NOMO-1 treated with DMSO at 0.1 percent for 48 hours (cell line): ENCODE results near the gene FBF1.
"Not testable (repeated sequence)": the region's sequence is repeated elsewhere in the genome, so short reads cannot be mapped to it uniquely, and the experiment has no call there.

ENCODE experiments used
- DNase-seq: peaks from one replicate; lab custom pipeline; 2025; ENCODE audit not compliant: unreplicated experiment; lab: John Stamatoyannopoulos, UW

Gene FBF1

GRCh38 chr17:75876938-75877751, 63.7 kb downstream of the FBF1 start:
- DNase-seq: no peak

DNA sequence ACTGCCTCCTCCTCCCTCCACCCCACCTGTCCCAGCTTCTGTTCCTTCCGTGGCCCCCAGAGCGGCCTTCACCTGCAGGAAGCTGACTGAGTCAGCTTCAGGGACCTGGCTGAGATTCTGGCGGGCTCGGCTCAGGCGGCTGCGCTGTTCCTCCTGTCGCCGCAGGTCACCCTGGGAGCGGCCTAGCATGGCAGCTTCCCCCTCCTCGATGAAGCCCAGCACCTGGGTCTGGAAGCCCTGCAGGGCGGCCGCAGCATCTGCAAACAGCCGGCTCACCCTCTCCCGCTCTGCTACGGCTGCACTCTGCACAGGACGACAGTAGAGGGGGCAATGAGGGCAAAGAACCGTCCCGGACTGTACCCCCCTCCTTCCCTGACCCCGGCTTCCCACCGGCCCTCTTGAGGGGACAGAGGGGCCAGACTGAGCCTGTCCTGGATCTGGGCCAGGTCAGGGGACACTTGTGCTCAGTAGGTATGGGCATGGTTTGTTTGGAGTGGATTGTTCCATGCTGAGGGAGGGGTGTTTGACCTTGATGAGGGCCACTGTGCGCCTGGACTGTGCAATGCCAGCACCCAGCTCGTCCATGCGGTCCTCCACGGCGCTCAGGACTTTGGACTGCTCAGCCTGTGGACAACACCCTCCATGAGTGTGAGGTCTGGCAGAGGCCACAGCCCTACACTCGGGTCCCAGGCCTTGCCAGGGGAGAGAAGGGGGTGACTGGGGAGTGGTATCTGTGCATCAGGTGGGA, 64.5 kb downstream of the FBF1 start:
- DNase-seq: no peak

DNA sequence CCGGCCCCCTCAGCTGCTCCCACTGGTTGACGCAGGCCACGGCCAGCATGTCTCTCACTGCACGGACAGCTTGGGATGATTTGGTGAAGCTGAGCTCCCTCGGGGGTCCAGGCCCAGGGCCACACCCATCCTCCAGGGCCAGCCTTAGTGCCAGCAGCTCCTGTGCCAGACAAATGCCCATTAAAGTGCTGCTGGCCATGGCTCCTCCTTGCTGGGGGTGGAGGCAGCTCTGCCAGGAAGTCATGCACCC, 65.0 kb downstream of the FBF1 start:
- no peak for DNase-seq

- DNase-seq: no peak
Observed at GRCh38 chr17:75875182-75875939, 65.5 kb downstream of the FBF1 start.

GRCh38 chr17:75874323-75875181, 66.3 kb downstream of the FBF1 start:
- no peak for DNase-seq

- no peak for DNase-seq
Observed at GRCh38 chr17:75873587-75874322, 67.1 kb downstream of the FBF1 start.

- DNase-seq: no peak
Observed at GRCh38 chr17:75872434-75873351, 68.1 kb downstream of the FBF1 start.

GRCh38 chr17:75870228-75870627, 70.6 kb downstream of the FBF1 start:
- DNase-seq: not testable (repeated sequence)

DNA sequence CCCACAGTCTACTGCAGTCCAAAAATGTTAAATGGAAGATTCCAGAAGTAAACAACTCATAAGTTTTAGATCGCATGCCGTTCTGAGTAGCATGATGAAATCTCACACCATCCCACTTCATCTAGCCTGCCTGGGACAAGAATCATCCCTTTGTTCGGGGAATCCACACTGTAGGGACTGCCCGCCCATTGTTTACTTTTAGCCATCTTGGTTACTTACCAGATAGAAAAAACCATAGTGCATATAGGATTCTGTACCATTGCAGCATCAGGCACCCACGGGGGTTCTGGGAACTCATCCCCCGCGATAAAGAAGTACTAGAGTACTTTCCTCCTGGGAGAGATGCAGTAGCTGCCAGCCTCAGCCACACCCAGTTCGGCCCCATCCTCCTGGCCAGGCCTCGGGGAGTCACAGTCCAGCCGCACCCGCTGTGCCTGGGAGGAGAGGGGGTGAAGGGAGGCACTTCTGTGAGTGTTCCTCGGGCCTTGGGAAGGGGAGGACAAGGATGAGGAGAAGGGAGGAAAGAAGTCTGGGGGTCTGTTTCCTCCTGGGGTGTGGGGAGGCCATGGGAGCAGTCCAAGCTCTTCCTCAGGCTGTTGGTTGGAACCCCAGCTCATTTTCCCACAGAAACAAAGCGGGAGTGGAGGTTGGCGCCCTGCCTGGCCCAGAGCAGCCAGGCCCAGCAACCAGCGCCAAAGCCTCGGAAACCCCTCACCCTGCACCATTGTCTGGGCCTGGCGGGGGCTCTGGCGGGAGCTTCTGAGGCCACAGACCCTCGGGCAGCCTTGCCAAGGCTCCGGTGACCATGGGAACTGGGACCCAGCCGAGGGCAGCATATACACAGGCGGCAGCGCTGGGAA, 71.3 kb downstream of the FBF1 start:
- no peak for DNase-seq

GRCh38 chr17:75868730-75869281, 72.0 kb downstream of the FBF1 start:
- not testable (repeated sequence) for DNase-seq

DNA sequence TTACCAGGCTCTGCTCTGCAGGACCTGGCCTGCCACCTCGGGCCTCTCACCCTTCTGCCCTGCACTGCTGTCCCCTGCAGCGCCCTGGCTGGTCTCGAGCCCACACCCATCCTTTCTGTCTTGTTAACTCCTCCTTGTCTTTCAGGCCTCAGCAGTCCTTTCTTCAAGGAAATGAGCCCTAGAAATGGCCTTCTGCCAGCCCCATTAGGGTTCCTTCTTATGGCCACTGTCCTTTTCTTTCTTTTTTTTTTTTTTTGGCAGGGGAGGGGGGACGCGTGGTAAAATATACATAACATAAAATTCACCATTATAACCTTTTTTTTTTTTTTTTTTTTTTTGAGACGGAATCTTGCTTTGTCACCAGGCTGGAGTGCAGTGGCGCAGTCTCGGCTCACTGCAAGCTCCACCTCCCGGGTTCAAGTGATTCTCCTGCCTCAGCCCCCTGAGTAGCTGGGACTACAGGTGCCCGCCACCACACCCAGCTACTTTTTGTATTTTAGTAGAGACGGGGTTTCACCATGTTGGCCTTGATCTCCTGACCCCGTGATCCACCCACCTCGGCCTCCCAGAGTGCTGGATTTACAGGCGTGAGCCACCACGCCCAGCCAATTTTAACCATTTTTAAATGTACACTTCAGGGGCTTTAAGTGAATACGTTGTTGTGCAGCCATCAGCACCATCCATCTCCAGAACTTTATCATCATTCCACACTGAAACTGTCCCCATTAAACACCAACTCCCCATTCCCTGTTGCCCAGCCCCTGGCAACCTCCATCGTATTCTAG, 75.2 kb downstream of the FBF1 start:
- DNase-seq: not testable (repeated sequence)

DNA sequence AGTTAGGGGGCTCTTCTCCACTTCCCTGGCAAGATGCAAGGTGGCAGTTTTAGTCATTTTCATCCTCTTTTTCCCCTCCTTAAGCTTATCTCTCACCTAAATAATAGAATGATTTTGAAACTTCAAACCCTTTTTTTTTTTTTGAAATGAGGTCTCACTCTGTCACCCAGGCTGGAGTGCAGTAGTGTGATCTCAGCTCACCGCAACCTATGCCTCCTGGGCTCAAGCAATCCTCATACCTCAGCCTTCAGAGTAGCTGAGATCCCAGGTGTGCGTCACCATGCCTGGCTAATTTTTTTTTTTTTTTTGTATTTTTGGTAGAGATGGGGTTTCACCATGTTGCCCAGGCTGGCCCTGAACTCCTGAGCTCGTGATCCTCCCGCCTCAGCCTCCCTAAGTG, 76.0 kb downstream of the FBF1 start:
- not testable (repeated sequence) for DNase-seq

- peak; percentile 32 for DNase-seq
Observed at GRCh38 chr17:75864448-75864871, 76.4 kb downstream of the FBF1 start.

- no peak for DNase-seq
Observed at GRCh38 chr17:75861927-75862317, 78.9 kb downstream of the FBF1 start.
